ENCODE results near the gene CZIB. TPM values are rescaled to one million over a fixed set of nuclear protein-coding genes. Genes with fewer than 3 reads are reported as not detected.

CZIB gene
- total RNA-seq, 1 donor from 2014 or later = 38.1 TPM

- Histone ChIP-seq H3K9me3 (ENCODE audit: control insufficient read depth in 3 of 3, low read length in 3 of 3) (no peaks in the 10 kb centered on the region), H3K27ac (ENCODE audit: low read depth, low read length) (no peak overlapping the region), H3K36me3 (ENCODE audit: control insufficient read depth in 3 of 3, insufficient read depth in 3 of 3, low read length in 3 of 3) (no peaks in the 10 kb centered on the region), H3K4me3 (ENCODE audit: low read length in 3 of 3) (no peak overlapping the region), H3K4me1 (ENCODE audit: control insufficient read depth in 3 of 3, insufficient read depth in 3 of 3, low read length in 3 of 3) (no peaks in the 10 kb centered on the region), H3K27me3 (ENCODE audit: control insufficient read depth in 3 of 3, insufficient read depth in 3 of 3, low read length in 3 of 3) (peaks cover 0 to 2% (median 0%) of the 10 kb centered on the region in 3 donors), H3K9ac (ENCODE audit: low read depth in 1 of 3, low read length in 3 of 3) (no peak overlapping the region)
Observed at GRCh38 chr1:53257454-53258081, 37.1 kb upstream of the CZIB start.

- H3K27ac ChIP-seq (ENCODE audit: low read depth, low read length) = no peak overlapping the region
- H3K36me3 ChIP-seq (ENCODE audit: control insufficient read depth in 3 of 3, insufficient read depth in 3 of 3, low read length in 3 of 3) = no peaks in the 10 kb centered on the region
- H3K9ac ChIP-seq (ENCODE audit: low read depth in 1 of 3, low read length in 3 of 3) = no peak overlapping the region
- no peaks in the 10 kb centered on the region for H3K4me1 ChIP-seq (ENCODE audit: control insufficient read depth in 3 of 3, insufficient read depth in 3 of 3, low read length in 3 of 3)
- H3K27me3 ChIP-seq (ENCODE audit: control insufficient read depth in 3 of 3, insufficient read depth in 3 of 3, low read length in 3 of 3) = peaks cover 0 to 2% (median 0%) of the 10 kb centered on the region in 3 donors
- no peaks in the 10 kb centered on the region for H3K9me3 ChIP-seq (ENCODE audit: control insufficient read depth in 3 of 3, low read length in 3 of 3)
- H3K4me3 ChIP-seq (ENCODE audit: low read length in 3 of 3) = no peak overlapping the region
Observed at GRCh38 chr1:53256511-53257453, 36.3 kb upstream of the CZIB start.

GRCh38 chr1:53255031-53255430 is 34.6 kb upstream of the CZIB start:
- Histone ChIP-seq H3K4me3 (ENCODE audit: low read length in 3 of 3) (no peak overlapping the region), H3K27ac (ENCODE audit: low read depth, low read length) (no peak overlapping the region), H3K4me1 (ENCODE audit: control insufficient read depth in 3 of 3, insufficient read depth in 3 of 3, low read length in 3 of 3) (no peaks in the 10 kb centered on the region), H3K9ac (ENCODE audit: low read depth in 1 of 3, low read length in 3 of 3) (no peak overlapping the region), H3K36me3 (ENCODE audit: control insufficient read depth in 3 of 3, insufficient read depth in 3 of 3, low read length in 3 of 3) (no peaks in the 10 kb centered on the region), H3K27me3 (ENCODE audit: control insufficient read depth in 3 of 3, insufficient read depth in 3 of 3, low read length in 3 of 3) (no peaks in the 10 kb centered on the region), H3K9me3 (ENCODE audit: control insufficient read depth in 3 of 3, low read length in 3 of 3) (no peaks in the 10 kb centered on the region)

GRCh38 chr1:53254011-53254640 is 33.7 kb upstream of the CZIB start:
- H3K4me3 ChIP-seq (ENCODE audit: low read length in 3 of 3) = no peak overlapping the region

GRCh38 chr1:53250325-53250724 is 29.9 kb upstream of the CZIB start:
- H3K27ac ChIP-seq (ENCODE audit: low read depth, low read length) = no peak overlapping the region
- no peak overlapping the region for H3K9ac ChIP-seq (ENCODE audit: low read depth in 1 of 3, low read length in 3 of 3)
- H3K4me1 ChIP-seq (ENCODE audit: control insufficient read depth in 3 of 3, insufficient read depth in 3 of 3, low read length in 3 of 3) = no peaks in the 10 kb centered on the region
- no peaks in the 10 kb centered on the region for H3K27me3 ChIP-seq (ENCODE audit: control insufficient read depth in 3 of 3, insufficient read depth in 3 of 3, low read length in 3 of 3)
- H3K36me3 ChIP-seq (ENCODE audit: control insufficient read depth in 3 of 3, insufficient read depth in 3 of 3, low read length in 3 of 3) = no peaks in the 10 kb centered on the region
- no peak overlapping the region for H3K4me3 ChIP-seq (ENCODE audit: low read length in 3 of 3)
- H3K9me3 ChIP-seq (ENCODE audit: control insufficient read depth in 3 of 3, low read length in 3 of 3) = no peaks in the 10 kb centered on the region

More at GRCh38 chr1:53254011-53254640, 33.7 kb upstream of the CZIB start:
- Histone ChIP-seq H3K9me3 (ENCODE audit: control insufficient read depth in 3 of 3, low read length in 3 of 3) (no peaks in the 10 kb centered on the region), H3K36me3 (ENCODE audit: control insufficient read depth in 3 of 3, insufficient read depth in 3 of 3, low read length in 3 of 3) (no peaks in the 10 kb centered on the region), H3K9ac (ENCODE audit: low read depth in 1 of 3, low read length in 3 of 3) (no peak overlapping the region), H3K4me1 (ENCODE audit: control insufficient read depth in 3 of 3, insufficient read depth in 3 of 3, low read length in 3 of 3) (no peaks in the 10 kb centered on the region), H3K27me3 (ENCODE audit: control insufficient read depth in 3 of 3, insufficient read depth in 3 of 3, low read length in 3 of 3) (no peaks in the 10 kb centered on the region), H3K27ac (ENCODE audit: low read depth, low read length) (no peak overlapping the region)

- H3K9ac ChIP-seq (ENCODE audit: low read depth in 1 of 3, low read length in 3 of 3) = no peak overlapping the region
- H3K36me3 ChIP-seq (ENCODE audit: control insufficient read depth in 3 of 3, insufficient read depth in 3 of 3, low read length in 3 of 3) = no peaks in the 10 kb centered on the region
- H3K4me1 ChIP-seq (ENCODE audit: control insufficient read depth in 3 of 3, insufficient read depth in 3 of 3, low read length in 3 of 3) = no peaks in the 10 kb centered on the region
- no peaks in the 10 kb centered on the region for H3K27me3 ChIP-seq (ENCODE audit: control insufficient read depth in 3 of 3, insufficient read depth in 3 of 3, low read length in 3 of 3)
- no peaks in the 10 kb centered on the region for H3K9me3 ChIP-seq (ENCODE audit: control insufficient read depth in 3 of 3, low read length in 3 of 3)
- no peak overlapping the region for H3K27ac ChIP-seq (ENCODE audit: low read depth, low read length)
- no peak overlapping the region for H3K4me3 ChIP-seq (ENCODE audit: low read length in 3 of 3)
Observed at GRCh38 chr1:53249706-53250105, 29.3 kb upstream of the CZIB start.

- Histone ChIP-seq H3K9me3 (ENCODE audit: control insufficient read depth in 3 of 3, low read length in 3 of 3) (no peaks in the 10 kb centered on the region), H3K27me3 (ENCODE audit: control insufficient read depth in 3 of 3, insufficient read depth in 3 of 3, low read length in 3 of 3) (no peaks in the 10 kb centered on the region), H3K4me3 (ENCODE audit: low read length in 3 of 3) (no peak overlapping the region), H3K4me1 (ENCODE audit: control insufficient read depth in 3 of 3, insufficient read depth in 3 of 3, low read length in 3 of 3) (no peaks in the 10 kb centered on the region), H3K9ac (ENCODE audit: low read depth in 1 of 3, low read length in 3 of 3) (no peak overlapping the region), H3K36me3 (ENCODE audit: control insufficient read depth in 3 of 3, insufficient read depth in 3 of 3, low read length in 3 of 3) (no peaks in the 10 kb centered on the region), H3K27ac (ENCODE audit: low read depth, low read length) (no peak overlapping the region)
Observed at GRCh38 chr1:53246261-53247134, 26.1 kb upstream of the CZIB start.

- no peak overlapping the region for H3K4me3 ChIP-seq (ENCODE audit: low read length in 3 of 3)
- peaks cover 0 to under 1% (median under 1%) of the 10 kb centered on the region in 3 donors for H3K4me1 ChIP-seq (ENCODE audit: control insufficient read depth in 3 of 3, insufficient read depth in 3 of 3, low read length in 3 of 3)
- H3K27ac ChIP-seq (ENCODE audit: low read depth, low read length) = no peak overlapping the region
- no peak overlapping the region for H3K9ac ChIP-seq (ENCODE audit: low read depth in 1 of 3, low read length in 3 of 3)
- no peaks in the 10 kb centered on the region for H3K27me3 ChIP-seq (ENCODE audit: control insufficient read depth in 3 of 3, insufficient read depth in 3 of 3, low read length in 3 of 3)
- no peaks in the 10 kb centered on the region for H3K9me3 ChIP-seq (ENCODE audit: control insufficient read depth in 3 of 3, low read length in 3 of 3)
- H3K36me3 ChIP-seq (ENCODE audit: control insufficient read depth in 3 of 3, insufficient read depth in 3 of 3, low read length in 3 of 3) = no peaks in the 10 kb centered on the region
Observed at GRCh38 chr1:53244141-53244540, 23.7 kb upstream of the CZIB start.

GRCh38 chr1:53242381-53242780 is 21.9 kb upstream of the CZIB start:
- Histone ChIP-seq H3K27ac (ENCODE audit: low read depth, low read length) (no peak overlapping the region), H3K9me3 (ENCODE audit: control insufficient read depth in 3 of 3, low read length in 3 of 3) (no peaks in the 10 kb centered on the region), H3K4me3 (ENCODE audit: low read length in 3 of 3) (no peak overlapping the region), H3K4me1 (ENCODE audit: control insufficient read depth in 3 of 3, insufficient read depth in 3 of 3, low read length in 3 of 3) (peaks cover 6 to 13% (median 11%) of the 10 kb centered on the region in 3 donors), H3K27me3 (ENCODE audit: control insufficient read depth in 3 of 3, insufficient read depth in 3 of 3, low read length in 3 of 3) (no peaks in the 10 kb centered on the region), H3K36me3 (ENCODE audit: control insufficient read depth in 3 of 3, insufficient read depth in 3 of 3, low read length in 3 of 3) (peaks cover 0 to 4% (median 0%) of the 10 kb centered on the region in 3 donors), H3K9ac (ENCODE audit: low read depth in 1 of 3, low read length in 3 of 3) (no peak overlapping the region)
